Loucy (cell line): ENCODE measurements around the gene MEAK7.

Source experiments
- H2AFZ ChIP-seq: fragments of 200-600 bp; sonication (generic); 2 replicates; pipeline ENCODE4 v1.6.0; 2016; ENCODE audit warnings: antibody characterized with exemption, mild to moderate bottlenecking, low read length, moderate library complexity
- H3F3A ChIP-seq: fragments of 200-600 bp; 2 replicates; pipeline ENCODE4 v1.6.0; 2016; ENCODE audit warnings: antibody characterized with exemption, low read depth, mild to moderate bottlenecking
- H3K27me3 ChIP-seq: fragments of 200-600 bp; sonication (generic); 2 replicates; pipeline ENCODE4 v1.6.1; 2014; ENCODE audit warnings: low read length, mild to moderate bottlenecking; ENCODE audit not compliant: insufficient read depth, poor library complexity, severe bottlenecking
- H3K36me3 ChIP-seq: fragments of 200-600 bp; sonication (generic); 2 replicates; pipeline ENCODE4 v1.6.1; 2016; ENCODE audit warnings: low read length; ENCODE audit not compliant: insufficient read depth
- H3K4me1 ChIP-seq: fragments of 200-600 bp; sonication (generic); 2 replicates; pipeline ENCODE4 v1.5.1; 2014; ENCODE audit warnings: low read length, mild to moderate bottlenecking; ENCODE audit not compliant: insufficient read depth, poor library complexity, severe bottlenecking
- H3K4me2 ChIP-seq: fragments of 200-600 bp; sonication (generic); 2 replicates; pipeline ENCODE4 v1.6.0; 2014; ENCODE audit warnings: antibody characterized with exemption, low read length, low read depth, mild to moderate bottlenecking; ENCODE audit not compliant: poor library complexity, severe bottlenecking
- H3K4me3 ChIP-seq: fragments of 200-600 bp; sonication (generic); 2 replicates; pipeline ENCODE4 v1.5.1; 2014; ENCODE audit warnings: low read length, mild to moderate bottlenecking, mixed read lengths; ENCODE audit not compliant: poor library complexity, severe bottlenecking
- H3K79me2 ChIP-seq: fragments of 200-600 bp; sonication (generic); 2 replicates; pipeline ENCODE4 v1.6.1; 2014; ENCODE audit warnings: low read length; ENCODE audit not compliant: insufficient read depth
- H3K9ac ChIP-seq: fragments of 200-600 bp; sonication (generic); 2 replicates; pipeline ENCODE4 v1.6.0; 2014; ENCODE audit warnings: mild to moderate bottlenecking, low read depth, low read length, moderate library complexity; ENCODE audit not compliant: poor library complexity, severe bottlenecking
- H3K9me2 ChIP-seq: fragments of 200-600 bp; sonication (generic); replicated peaks from 2 replicates; pipeline ENCODE4 v1.6.1; 2016; ENCODE audit warnings: low read depth, low read length, mixed read lengths
- H3K9me3 ChIP-seq: fragments of 200-600 bp; sonication (generic); 2 replicates; pipeline ENCODE4 v1.6.1; 2014; ENCODE audit warnings: mild to moderate bottlenecking, antibody characterized with exemption, low read length, low read depth; ENCODE audit not compliant: insufficient read depth
- H4K20me1 ChIP-seq: fragments of 200-600 bp; sonication (generic); 2 replicates; pipeline ENCODE4 v1.6.0; 2014; ENCODE audit warnings: antibody characterized with exemption, low read length, mild to moderate bottlenecking; ENCODE audit not compliant: insufficient read depth, poor library complexity, severe bottlenecking
- CTCF ChIP-seq: fragments of 200-600 bp; sonication (generic); conservative IDR thresholded peaks from 2 replicates; pipeline ENCODE4 v1.5.1; 2014; ENCODE audit warnings: mild to moderate bottlenecking, antibody characterized with exemption, low read length
- EZH2phosphoT487 ChIP-seq: fragments of 200-600 bp; IDR thresholded peaks from 2 replicates; pipeline ENCODE4 v1.6.1; 2018; ENCODE audit warnings: antibody characterized with exemption, mild to moderate bottlenecking, moderate library complexity, borderline replicate concordance

MEAK7 gene

GRCh38 chr16:84471966-84472365 lies 32.5 kb downstream of the MEAK7 start:
- TF ChIP-seq EZH2phosphoT487 = no peak
- no peak for TF ChIP-seq CTCF
- H3K27me3 ChIP-seq = no peaks in the 10 kb centered on the region

GRCh38 chr16:84471316-84471715 lies 33.1 kb downstream of the MEAK7 start:
- Histone ChIP-seq H3K4me2 (no peak overlapping the region), H3K4me3 (no peak overlapping the region), H3K9me2 (no peaks in the 10 kb centered on the region), H3K9ac (no peak overlapping the region), H3F3A (no peaks in the 10 kb centered on the region), H3K27me3 (no peaks in the 10 kb centered on the region), H3K4me1 (no peaks in the 10 kb centered on the region), H3K36me3 (no peaks in the 10 kb centered on the region), H2AFZ (no peak overlapping the region), H3K9me3 (peaks cover 13% of the 10 kb centered on the region; the same call in 1 of the 2 replicates), H3K79me2 (no peaks in the 10 kb centered on the region), H4K20me1 (no peaks in the 10 kb centered on the region)
- TF ChIP-seq CTCF (no peak), EZH2phosphoT487 (no peak)

More at GRCh38 chr16:84471966-84472365, 32.5 kb downstream of the MEAK7 start:
- Histone ChIP-seq H3F3A (no peaks in the 10 kb centered on the region), H2AFZ (no peak overlapping the region), H3K4me2 (no peak overlapping the region), H3K9me2 (no peaks in the 10 kb centered on the region), H3K79me2 (no peaks in the 10 kb centered on the region), H3K4me1 (no peaks in the 10 kb centered on the region), H3K9me3 (peaks cover 9% of the 10 kb centered on the region; the same call in 1 of the 2 replicates), H3K9ac (no peak overlapping the region), H3K4me3 (no peak overlapping the region), H4K20me1 (no peaks in the 10 kb centered on the region), H3K36me3 (no peaks in the 10 kb centered on the region)

- peaks cover 13% of the 10 kb centered on the region; the same call in 1 of the 2 replicates for H3K9me3 ChIP-seq
- H3K4me3 ChIP-seq = no peak overlapping the region
- H3K36me3 ChIP-seq = no peaks in the 10 kb centered on the region
- H3F3A ChIP-seq = no peaks in the 10 kb centered on the region
- TF ChIP-seq EZH2phosphoT487 = no peak
- TF ChIP-seq CTCF = no peak
- no peaks in the 10 kb centered on the region for H4K20me1 ChIP-seq
- no peak overlapping the region for H2AFZ ChIP-seq
- H3K4me2 ChIP-seq = no peak overlapping the region
- H3K79me2 ChIP-seq = no peaks in the 10 kb centered on the region
- H3K27me3 ChIP-seq = no peaks in the 10 kb centered on the region
- H3K9ac ChIP-seq = no peak overlapping the region
- H3K4me1 ChIP-seq = no peaks in the 10 kb centered on the region
- H3K9me2 ChIP-seq = no peaks in the 10 kb centered on the region
Measured at GRCh38 chr16:84467709-84468108, 36.8 kb downstream of the MEAK7 start.
